Heart right ventricle (tissue), 16 donors: ENCODE results near the gene GNB1L. TPM values are rescaled to one million over a fixed set of nuclear protein-coding genes. Genes with fewer than 3 reads are reported as not detected.

Source experiments
- ATAC-seq, 8 donors: fragments of 200-7000 bp; cut with Tn5 transposase; one replicate each; pipeline ENCODE4 v1.9.1; 2020; ENCODE audit warnings: mild to moderate bottlenecking in 8 of 8, moderate library complexity in 8 of 8, moderate number of reproducible peaks in 1 of 8
- DNase-seq, 2 donors: peaks; one replicate each; pipeline ENCODE4 v3.0.0-alpha.2; 2020
- H3K27ac ChIP-seq, 10 donors: fragments of 200-600 bp; sonication (generic) in 2 of 10; one replicate each; pipeline versions ENCODE4 v1.5.0 to v1.8.0; 2020 to 2022; ENCODE audit warnings: mild to moderate bottlenecking in 3 of 10
- H3K27me3 ChIP-seq, 7 donors: fragments of 200-600 bp; one replicate each; pipeline ENCODE4 v1.8.0; 2021 to 2022; ENCODE audit warnings: mild to moderate bottlenecking in 2 of 7
- H3K36me3 ChIP-seq, 9 donors: fragments of 200-600 bp; sonication (generic) in 1 of 9; one replicate each; pipeline versions ENCODE4 v1.5.0 to v1.8.0; 2020 to 2022; ENCODE audit warnings: mild to moderate bottlenecking in 2 of 9
- H3K4me1 ChIP-seq, 9 donors: fragments of 200-600 bp; sonication (generic) in 1 of 9; one replicate each; pipeline versions ENCODE4 v1.5.0 to v1.8.0; 2020 to 2022; ENCODE audit warnings: mild to moderate bottlenecking in 4 of 9
- H3K4me3 ChIP-seq, 10 donors: fragments of 200-600 bp; sonication (generic) in 2 of 10; one replicate each; pipeline versions ENCODE4 v1.5.0 to v1.8.0; 2020 to 2022; ENCODE audit warnings: mild to moderate bottlenecking in 7 of 10, moderate library complexity in 2 of 10
- H3K9me3 ChIP-seq, 11 donors: fragments of 200-600 bp in 10 of 11; sonication (generic) in 2 of 11; one replicate each; pipeline versions ENCODE4 v1.5.0 to v1.8.0; 2013 to 2022; ENCODE audit warnings: mild to moderate bottlenecking in 2 of 11, control low read depth in 1 of 11, moderate library complexity in 1 of 11
- WGBS, 2 donors: extraction: QIAGEN DNeasy Blood & Tissue Kit; methylation state at CpG; one replicate each; pipeline ENCODE4 v1.1.7; 2013; ENCODE audit warnings: inconsistent platforms in 1 of 2; 5-methylcytosine and 5-hydroxymethylcytosine counted together
- intact Hi-C, 10 donors: fragments of 100-400 bp; cut with DNase I; formaldehyde crosslinking; loops; one replicate each; pipeline versions ENCODE4 v1.11.1 to v1.14.2; 2022
- polyA plus RNA-seq, 2 donors: library from polyadenylated mRNA; stranded (reverse); fragments of 200-250 nt; gene quantifications; one replicate each; pipeline ENCODE4 v1.2.3, GENCODE V29; 2013
- total RNA-seq, 10 donors: library from RNA; stranded (reverse); fragmentation: NEBNext Ultra II Directional in 3 of 10; extraction: Animal tissue kit (Norgen Biotek cat#: 25700) in 3 of 10; gene quantifications; one replicate each; pipeline versions ENCODE4 v1.2.1 to v1.2.4, GENCODE V29; 2021 to 2023
- TF ChIP-seq, protein P1 (sequence below), 9 donors: fragments of 200-600 bp; sonication (generic) in 2 of 9; IDR thresholded peaks; one replicate each; pipeline versions ENCODE4 v1.5.0 to v1.8.0; 2021 to 2022; ENCODE audit warnings: antibody characterized with exemption in 9 of 9, mild to moderate bottlenecking in 5 of 9, moderate library complexity in 1 of 9
- donor health status: Arrhythmogenic right ventricular cardiomyopathy.
- donor health status: ischemic (EF 13 %, LVEDD 7.1; RV severe dilation, severe dysfunction).
- donor health status: healthy with polysubstance abuse.
- donor health status: DM: no; HTN: yes; CAD: no.
- donor health status: DM: no; HTN: no; CAD: no.
- donor health status: ischemic (EF 25% LVEDD 6.9; RV normal size, moderate dysfunction).
- donor health status: ischemic (EF 25% LVEDD 5.7; RV mildly dilated, moderate dysfunction).
- donor health status: healthy.
- donor health status: DM: yes; HTN: yes; CAD: no.
- donor health status: Ischemic cardiomyopathy.
- donor health status: ischemic (EF 35%, LVEDD 5.7; RV mildly dilated, moderate dysfunction).
- donor health status: nonischemic (EF 11% LVEDD 7.7; RV severe dilation, severe dysfunction).
- donor health status: DM: yes; HTN: yes; CAD: no.
- donor health status: PGD.
- donor health status: ischemic (EF 29% LVEDD 5.4; RV normal size, mild dysfunction).
- donor health status: nonischemic (EF 23%, LVEDD 6.1; RV moderate dilation, normal function).

The GNB1L gene
- total and polyA plus RNA-seq, 12 donors = 0.76 to 9.3 (median 1.9) TPM

DNA sequence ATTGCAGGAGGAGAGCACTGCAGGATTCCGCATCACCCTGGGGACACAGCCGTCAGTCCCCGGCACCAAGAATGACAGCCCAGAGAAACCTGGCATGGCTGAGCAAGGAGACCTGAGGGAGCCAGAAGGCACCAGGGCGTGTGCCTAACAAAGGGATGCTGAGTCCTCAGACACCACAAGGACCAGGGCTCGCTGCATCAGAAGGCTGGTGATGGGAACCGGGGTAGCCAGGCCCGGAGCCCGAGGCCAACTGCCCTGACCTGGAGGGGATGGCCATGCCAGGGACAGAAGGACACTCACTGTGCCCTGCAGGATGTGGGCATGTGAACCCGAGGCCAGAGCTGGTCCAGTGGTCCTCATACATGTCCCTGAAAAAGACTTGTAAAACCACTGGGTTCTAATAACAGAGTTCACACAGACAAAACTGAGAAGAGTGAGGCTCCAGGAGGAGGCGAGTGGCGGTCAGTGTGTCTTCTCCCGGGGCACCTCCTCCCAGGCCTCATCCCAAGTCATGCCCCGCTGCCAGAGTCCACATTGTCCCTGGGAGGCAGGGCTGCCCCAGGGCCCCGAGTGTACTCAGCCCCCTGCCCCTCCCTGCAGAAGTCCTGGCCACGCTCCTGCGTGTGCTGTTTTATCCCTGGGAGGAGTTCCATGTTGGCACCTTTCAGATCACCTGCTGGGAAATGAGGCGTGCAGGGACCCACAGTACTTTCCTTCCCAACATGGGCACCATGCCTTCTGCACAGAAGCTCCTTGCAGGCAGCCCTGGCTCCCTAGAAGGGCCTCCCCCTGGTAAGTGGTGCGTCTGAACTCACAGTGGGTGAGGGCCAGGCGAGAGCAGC is 51.6 kb downstream of the GNB1L start:
- no peaks in the 10 kb centered on the region for H3K27me3 ChIP-seq
- H3K9me3 ChIP-seq = no peaks in the 10 kb centered on the region
- no peaks in the 10 kb centered on the region for H3K36me3 ChIP-seq
- DNase-seq (no peak), ATAC-seq (no peak)
- no peak overlapping the region for H3K4me3 ChIP-seq
- 95% methylated on average over 19 of the region's 19 CpGs for WGBS, 2 donors
- H3K4me1 ChIP-seq = peaks cover 0 to 7% (median 3%) of the 10 kb centered on the region in 9 donors
- intact Hi-C loops = loop anchor here in 2 of 10 donors (5.0 to 10.0 kb wide), 2 partner anchors 48 to 49 kb away; partner anchors contain the start of genes GNB1L (in 1 of the 2) and RTL10 (in 1 of the 2)
- H3K27ac ChIP-seq = no peak overlapping the region
- TF ChIP-seq, protein P1, sequence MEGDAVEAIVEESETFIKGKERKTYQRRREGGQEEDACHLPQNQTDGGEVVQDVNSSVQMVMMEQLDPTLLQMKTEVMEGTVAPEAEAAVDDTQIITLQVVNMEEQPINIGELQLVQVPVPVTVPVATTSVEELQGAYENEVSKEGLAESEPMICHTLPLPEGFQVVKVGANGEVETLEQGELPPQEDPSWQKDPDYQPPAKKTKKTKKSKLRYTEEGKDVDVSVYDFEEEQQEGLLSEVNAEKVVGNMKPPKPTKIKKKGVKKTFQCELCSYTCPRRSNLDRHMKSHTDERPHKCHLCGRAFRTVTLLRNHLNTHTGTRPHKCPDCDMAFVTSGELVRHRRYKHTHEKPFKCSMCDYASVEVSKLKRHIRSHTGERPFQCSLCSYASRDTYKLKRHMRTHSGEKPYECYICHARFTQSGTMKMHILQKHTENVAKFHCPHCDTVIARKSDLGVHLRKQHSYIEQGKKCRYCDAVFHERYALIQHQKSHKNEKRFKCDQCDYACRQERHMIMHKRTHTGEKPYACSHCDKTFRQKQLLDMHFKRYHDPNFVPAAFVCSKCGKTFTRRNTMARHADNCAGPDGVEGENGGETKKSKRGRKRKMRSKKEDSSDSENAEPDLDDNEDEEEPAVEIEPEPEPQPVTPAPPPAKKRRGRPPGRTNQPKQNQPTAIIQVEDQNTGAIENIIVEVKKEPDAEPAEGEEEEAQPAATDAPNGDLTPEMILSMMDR (IDR thresholded peaks at IDR 0.05) = no peak

DNA sequence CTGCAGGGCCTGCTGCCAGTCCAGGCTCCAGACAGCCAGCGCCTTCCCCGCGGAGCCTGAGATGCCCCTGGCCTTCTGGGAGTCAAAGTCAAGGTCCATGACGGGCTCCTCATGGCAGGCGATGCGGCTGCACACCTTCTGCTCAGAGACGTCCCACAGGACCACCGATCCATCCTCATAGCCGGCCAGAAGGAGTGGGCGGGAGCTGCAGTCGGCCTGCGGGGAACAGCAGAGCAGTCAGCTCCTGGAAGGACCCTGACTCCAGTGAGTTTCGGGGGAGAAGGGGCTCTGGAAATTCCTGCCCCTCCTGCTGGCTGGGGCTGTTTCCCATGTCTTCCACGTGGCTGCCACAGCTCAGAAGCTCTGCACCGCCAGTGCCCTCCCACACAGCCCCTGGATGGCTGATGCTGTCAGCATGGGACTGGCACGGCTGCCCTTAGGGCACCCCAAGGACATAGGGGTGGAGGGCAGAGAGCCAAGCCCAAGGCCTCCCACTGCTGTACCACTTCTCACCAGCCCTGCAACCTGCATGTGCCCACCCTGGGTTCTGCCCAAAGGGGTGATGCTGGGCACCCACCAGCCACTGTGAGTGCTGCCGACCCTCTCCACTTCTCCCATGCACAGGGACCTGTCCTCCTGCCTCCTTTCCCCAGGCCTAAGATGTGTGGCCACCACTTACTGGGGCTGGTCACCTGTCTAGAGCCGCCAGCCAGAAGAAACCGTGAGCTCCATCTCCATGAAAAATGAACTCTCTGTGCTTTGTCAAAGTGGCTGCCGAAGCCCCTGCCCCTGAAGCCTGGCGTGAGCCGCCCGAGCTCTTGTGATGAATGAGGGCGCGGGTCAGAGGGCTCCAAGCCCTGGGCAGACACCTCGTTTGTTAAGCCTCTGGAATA is 52.4 kb downstream of the GNB1L start:
- TF ChIP-seq, protein P1 (IDR thresholded peaks at IDR 0.05) = no peak
- Histone ChIP-seq H3K9me3 (no peaks in the 10 kb centered on the region), H3K27me3 (no peaks in the 10 kb centered on the region), H3K4me3 (no peak overlapping the region), H3K36me3 (no peaks in the 10 kb centered on the region), H3K27ac (no peak overlapping the region), H3K4me1 (peaks cover 0 to 10% (median 3%) of the 10 kb centered on the region in 9 donors)
- no peak for ATAC-seq
- no peak for DNase-seq
- WGBS, 2 donors = 89 to 90% methylated on average over 26 of the region's 26 CpGs
- intact Hi-C loops = loop anchor here in 2 of 10 donors (5.0 to 10.0 kb wide), 2 partner anchors 47 to 50 kb away; partner anchors contain the start of genes GNB1L (in 1 of the 2) and RTL10 (in 1 of the 2)

DNA sequence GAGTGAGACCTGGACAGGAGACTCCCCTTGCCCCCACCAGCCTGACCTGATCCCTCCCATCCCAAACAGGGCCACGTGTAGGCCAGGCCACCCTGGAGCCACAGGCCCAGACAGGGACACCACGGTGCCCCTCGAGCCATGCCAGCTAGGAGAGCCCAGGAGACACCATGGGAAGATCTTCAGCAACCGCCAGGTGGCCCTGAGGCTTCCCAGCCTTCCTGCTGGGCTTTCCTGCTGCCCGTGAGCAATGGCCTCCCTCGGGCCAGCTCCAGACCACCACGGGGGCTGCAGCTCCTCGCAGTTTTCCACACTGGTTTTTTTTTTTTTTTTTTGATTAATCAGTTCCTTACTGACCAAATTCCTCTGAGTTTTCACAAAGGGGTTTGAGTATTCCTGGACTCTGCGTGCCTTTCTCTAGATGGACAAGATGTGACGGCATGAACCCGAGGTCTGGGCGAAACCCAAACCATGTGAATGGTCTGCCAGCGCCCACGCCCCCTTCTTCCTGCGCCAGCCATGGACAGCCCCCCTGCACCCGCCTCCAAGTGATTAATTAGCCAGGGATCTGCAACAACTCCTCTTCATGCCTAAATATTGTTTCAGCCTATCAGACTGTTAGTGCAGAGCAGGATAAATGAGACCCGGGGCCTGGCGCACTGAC is 53.2 kb downstream of the GNB1L start:
- 85 to 89% methylated on average over 18 of the region's 18 CpGs for WGBS, 2 donors
- no peak overlapping the region for H3K27ac ChIP-seq
- no peak for DNase-seq
- no peaks in the 10 kb centered on the region for H3K9me3 ChIP-seq
- no peaks in the 10 kb centered on the region for H3K36me3 ChIP-seq
- H3K27me3 ChIP-seq = no peaks in the 10 kb centered on the region
- H3K4me1 ChIP-seq = peaks cover 0 to 10% (median 3%) of the 10 kb centered on the region in 9 donors
- no peak for ATAC-seq
- intact Hi-C loops = loop anchor here in 2 of 10 donors (5.0 to 10.0 kb wide), 2 partner anchors 47 to 51 kb away; partner anchors contain the start of genes GNB1L (in 1 of the 2) and RTL10 (in 1 of the 2)
- TF ChIP-seq, protein P1 (IDR thresholded peaks at IDR 0.05) = peak in 1 of 9 donors; percentile 4
- H3K4me3 ChIP-seq = no peak overlapping the region
